ENCODE results near the gene MACROD2.

The MACROD2 gene

GRCh38 chr20:15031546-15032351, 1036.4 kb downstream of the MACROD2 start:
- no peak for DNase-seq

DNA sequence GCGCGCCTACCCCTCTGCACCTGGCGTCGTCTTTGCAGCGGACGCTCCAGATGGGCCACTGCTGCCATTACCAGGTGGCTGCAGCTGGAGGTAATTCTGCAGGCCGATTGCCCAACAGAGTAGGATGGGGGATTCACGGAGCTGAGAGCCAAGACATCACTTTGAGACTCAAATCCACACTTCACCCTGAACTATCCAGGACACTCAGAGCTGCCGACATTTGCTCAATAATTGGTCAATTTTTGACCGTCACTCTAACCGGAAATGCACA, 1037.0 kb downstream of the MACROD2 start:
- no peak for DNase-seq

GRCh38 chr20:15033269-15033668, 1038.0 kb downstream of the MACROD2 start:
- no peak for DNase-seq

DNA sequence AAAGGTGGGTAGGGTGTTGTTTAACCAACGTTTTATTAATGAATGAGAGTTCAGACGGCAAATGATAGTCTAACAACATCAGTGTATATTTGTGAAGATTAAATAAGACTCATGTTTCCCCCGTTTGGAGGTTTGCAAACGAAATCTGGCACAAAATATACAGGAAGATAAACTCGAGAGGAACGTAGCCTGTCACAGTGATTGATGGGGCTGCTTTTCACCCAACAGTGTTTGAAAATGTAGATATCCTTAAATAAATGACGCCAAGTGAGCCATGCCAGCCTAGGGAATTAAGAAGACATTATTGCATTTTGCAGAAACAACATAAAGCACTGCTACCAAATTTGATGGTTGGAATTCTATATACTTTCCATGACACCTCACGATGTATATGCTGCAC, 1038.6 kb downstream of the MACROD2 start:
- no peak for DNase-seq

- no peak for DNase-seq
Observed at GRCh38 chr20:15036948-15037347, 1041.6 kb downstream of the MACROD2 start.

DNA sequence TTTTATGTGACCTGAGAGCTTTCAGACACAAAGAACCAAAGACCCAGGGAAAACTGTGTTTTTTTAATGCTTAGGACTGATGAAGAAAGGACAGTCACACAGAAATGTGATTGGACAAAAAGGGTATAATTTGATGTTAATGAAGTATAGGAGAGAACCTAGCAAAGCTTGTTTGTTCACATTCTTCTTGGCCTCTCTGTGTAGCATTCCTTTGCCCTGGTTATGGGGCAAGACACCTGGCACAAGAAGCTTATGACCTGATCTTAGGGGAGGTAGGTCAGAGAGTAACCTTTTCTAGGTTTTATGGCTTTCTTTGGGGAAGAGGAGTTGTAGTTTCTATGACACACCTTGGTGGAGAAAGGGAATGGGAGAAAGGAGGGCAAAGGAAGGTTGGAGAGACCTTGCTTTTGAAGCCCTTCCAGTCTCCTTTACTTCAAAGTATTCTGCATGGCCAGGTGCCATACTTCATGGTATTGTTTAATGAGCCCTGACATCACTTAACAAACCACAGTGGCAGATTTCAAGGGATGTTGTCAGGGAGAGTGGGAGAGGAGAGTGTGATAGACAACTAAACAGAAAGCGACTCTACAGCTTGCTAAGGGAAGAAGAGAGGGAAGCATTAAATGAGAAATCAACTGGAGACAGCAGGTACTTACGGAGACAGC, 1043.9 kb downstream of the MACROD2 start:
- no peak for DNase-seq

GRCh38 chr20:15042723-15043122, 1047.4 kb downstream of the MACROD2 start:
- no peak for DNase-seq

- no peak for DNase-seq
Observed at GRCh38 chr20:15045246-15045645, 1049.9 kb downstream of the MACROD2 start.

DNA sequence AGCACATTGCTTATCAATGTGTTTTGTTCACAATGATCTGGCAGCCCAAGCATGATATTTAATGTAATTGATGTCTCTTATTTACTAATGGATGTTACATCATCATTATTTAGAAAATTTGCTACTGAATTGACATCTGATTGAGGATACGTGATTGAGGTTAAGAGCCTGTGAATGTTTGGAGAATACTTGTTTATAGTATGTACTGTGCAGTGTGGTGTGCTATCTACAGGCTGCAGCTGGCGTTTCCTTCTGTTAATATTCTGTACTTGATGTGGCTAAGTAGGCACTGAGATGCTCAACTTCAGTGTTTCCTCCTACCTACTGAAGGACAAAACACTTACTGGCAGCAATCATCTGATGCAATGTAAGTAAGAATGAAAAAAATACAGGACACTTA, 1051.7 kb downstream of the MACROD2 start:
- DNase-seq, result no peak

DNA sequence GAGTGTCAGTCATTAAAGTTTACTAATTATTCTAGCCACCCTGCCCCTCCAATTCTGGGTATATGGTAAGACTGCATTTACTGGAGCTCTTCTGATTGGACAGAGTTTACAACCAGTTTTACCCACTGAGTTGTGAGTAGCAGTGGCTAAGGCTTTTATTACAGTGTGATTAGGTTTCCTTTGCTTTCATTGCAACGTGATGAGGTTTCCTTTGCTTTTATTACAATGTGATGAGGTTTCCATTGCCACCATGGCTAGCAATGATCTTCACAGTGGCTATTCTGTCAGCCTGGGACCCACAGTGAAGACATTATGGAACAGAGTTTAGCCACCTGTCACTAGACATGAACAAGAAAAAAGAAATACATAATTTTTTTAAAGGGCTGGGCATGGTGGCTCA, 1052.3 kb downstream of the MACROD2 start:
- no peak for DNase-seq

DNA sequence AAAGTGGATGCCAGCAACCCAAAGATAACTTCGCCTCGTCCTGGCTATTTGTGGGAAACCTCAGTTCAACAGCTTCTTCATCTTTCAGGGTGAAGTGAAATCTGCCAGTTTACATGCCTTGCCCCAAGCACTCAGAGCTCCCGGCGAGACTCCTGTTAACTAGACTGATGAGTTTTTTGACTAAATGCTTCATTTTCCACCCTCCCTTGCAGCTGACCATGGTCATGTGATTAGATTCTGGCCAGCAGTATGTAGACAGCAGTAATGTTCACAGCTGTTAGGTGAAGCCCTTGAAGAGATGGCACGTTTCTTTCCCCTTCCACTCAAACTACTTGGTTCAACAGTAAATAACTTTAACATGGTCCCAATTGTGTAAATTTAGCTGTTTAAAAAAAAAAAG, 1060.9 kb downstream of the MACROD2 start:
- DNase-seq, result no peak

DNA sequence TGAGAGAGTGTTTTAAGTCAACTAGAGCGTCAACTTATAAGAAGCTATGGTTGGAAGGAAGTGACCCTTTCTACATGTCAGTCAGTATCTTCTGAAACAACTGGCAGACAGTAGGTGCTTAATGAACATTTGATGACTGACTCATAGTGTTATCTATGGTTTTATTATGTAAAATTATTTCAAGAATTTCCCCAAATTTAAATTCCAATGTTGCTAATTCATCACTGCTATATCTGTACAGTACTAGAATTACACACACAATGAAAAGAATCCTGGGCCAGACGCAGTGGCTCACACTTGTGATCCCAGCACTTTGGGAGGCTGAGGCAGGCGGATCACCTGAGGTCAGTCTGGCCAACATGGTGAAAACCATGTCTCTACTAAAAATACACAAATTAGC, 1063.5 kb downstream of the MACROD2 start:
- no peak for DNase-seq

GRCh38 chr20:15059438-15059837, 1064.1 kb downstream of the MACROD2 start:
- no peak for DNase-seq

DNA sequence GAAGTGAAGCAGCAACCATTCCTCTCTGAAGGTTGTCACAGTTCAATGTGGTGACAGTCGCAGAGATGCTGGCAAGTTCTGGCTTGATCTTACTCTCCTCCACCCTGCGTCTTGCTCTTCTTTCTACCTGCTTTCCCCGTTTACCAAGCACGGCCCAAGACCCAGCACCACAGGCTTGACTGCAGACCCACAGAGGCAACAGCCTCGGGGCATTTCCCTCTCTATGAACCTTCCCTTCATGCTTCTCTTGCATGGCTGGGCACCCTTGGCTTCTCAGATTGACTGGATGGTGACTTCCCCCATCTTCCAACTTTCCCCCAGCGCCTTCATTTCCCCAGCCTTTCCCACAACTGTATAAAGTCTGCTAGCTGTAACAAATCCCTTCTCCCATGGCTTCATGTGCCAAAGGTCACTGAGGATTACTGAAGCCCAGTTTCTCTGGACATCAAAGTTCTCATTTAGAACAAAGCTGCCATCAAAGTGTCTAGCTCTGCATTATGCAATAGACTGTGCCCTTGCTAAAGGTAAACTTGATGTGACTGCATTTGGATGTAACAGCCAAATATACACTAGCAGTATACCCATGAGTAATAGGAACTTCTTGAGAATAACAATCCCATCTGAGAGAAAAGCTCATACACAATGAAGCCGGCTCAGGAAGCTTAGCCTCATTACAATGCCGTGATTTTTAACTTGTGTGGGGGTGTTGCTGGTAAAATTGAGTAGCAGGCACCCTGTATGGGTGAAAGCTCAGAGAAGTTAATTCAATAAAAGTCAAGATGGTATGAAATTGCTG, 1065.1 kb downstream of the MACROD2 start:
- no peak for DNase-seq

GRCh38 chr20:15061061-15061430, 1065.7 kb downstream of the MACROD2 start:
- DNase-seq, result no peak

- DNase-seq, result no peak
Observed at GRCh38 chr20:15061955-15062354, 1066.6 kb downstream of the MACROD2 start.

DNA sequence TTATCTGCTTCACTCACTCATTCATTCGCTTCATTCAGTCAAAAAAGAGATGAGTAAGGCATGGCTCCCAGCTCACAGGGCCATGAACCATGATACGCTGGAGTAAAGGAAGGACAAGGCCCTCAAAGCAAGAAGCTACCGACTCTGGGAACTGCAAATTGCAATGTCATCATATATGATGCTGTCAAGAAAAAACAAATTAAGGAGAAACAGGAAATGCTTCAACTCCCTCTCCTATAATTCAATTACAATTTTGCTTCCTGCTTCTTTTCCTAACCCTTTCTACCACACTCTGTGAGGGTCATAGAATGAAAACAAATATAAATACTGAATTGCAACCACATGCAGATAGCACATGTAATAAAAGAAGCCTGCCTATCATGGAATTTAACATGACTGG, 1067.8 kb downstream of the MACROD2 start:
- no peak for DNase-seq

- no peak for DNase-seq
Observed at GRCh38 chr20:15064741-15065140, 1069.4 kb downstream of the MACROD2 start.

- no peak for DNase-seq
Observed at GRCh38 chr20:15065794-15066193, 1070.5 kb downstream of the MACROD2 start.

GRCh38 chr20:15068486-15068885, 1073.2 kb downstream of the MACROD2 start:
- DNase-seq, result no peak

DNA sequence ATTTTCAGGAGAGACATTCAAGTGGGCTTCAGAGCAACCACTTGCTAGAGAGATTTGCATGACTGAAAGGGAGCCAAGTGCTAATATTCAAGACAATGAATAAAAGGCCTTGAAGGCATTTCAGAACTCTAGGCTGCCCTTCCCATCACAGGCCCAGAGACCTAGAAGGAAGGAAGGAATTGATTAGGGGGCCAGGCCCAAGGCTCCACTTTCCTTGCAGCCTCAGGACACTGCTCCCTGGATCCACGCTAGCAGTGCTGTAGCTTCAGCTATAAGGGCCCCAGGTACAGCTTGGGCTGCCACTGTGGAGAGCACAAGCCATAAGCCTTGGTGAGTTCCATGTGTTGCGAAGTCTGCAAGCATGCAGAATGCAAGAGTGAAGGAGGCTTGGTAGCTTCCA, 1074.0 kb downstream of the MACROD2 start:
- no peak for DNase-seq

GRCh38 chr20:15071085-15071808, 1075.9 kb downstream of the MACROD2 start:
- DNase-seq, result no peak

- no peak for DNase-seq
Observed at GRCh38 chr20:15072316-15072715, 1077.0 kb downstream of the MACROD2 start.

All from NCI-H526 treated with DMSO at 0.1 percent for 48 hours (cell line).